ENCODE results near the gene GSG1L.

DNA sequence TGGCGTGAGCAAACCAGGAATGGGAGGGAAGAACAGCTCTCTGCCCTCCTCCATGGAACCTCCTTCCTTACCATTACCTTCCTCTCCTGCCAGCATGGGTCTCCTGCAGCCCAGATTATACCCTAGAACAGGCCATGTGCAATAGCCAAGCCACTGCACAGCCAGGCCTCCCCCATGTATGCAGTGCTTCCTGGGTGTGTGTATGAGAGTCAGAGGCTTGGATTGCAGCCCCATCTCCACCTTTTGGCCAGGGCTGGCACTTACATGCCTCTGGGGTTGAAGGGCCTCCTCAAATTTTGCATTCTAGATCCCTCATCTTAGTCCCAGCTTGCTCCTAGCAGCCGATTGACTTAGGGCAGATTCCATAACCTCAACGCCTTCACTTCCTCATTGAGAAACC lies 133.7 kb downstream of the GSG1L start:
- TF ChIP-seq, protein P1, sequence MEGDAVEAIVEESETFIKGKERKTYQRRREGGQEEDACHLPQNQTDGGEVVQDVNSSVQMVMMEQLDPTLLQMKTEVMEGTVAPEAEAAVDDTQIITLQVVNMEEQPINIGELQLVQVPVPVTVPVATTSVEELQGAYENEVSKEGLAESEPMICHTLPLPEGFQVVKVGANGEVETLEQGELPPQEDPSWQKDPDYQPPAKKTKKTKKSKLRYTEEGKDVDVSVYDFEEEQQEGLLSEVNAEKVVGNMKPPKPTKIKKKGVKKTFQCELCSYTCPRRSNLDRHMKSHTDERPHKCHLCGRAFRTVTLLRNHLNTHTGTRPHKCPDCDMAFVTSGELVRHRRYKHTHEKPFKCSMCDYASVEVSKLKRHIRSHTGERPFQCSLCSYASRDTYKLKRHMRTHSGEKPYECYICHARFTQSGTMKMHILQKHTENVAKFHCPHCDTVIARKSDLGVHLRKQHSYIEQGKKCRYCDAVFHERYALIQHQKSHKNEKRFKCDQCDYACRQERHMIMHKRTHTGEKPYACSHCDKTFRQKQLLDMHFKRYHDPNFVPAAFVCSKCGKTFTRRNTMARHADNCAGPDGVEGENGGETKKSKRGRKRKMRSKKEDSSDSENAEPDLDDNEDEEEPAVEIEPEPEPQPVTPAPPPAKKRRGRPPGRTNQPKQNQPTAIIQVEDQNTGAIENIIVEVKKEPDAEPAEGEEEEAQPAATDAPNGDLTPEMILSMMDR (CRISPR knock-in tag; IDR thresholded peaks at IDR 0.05): no peak
- TF ChIP-seq, protein P2, sequence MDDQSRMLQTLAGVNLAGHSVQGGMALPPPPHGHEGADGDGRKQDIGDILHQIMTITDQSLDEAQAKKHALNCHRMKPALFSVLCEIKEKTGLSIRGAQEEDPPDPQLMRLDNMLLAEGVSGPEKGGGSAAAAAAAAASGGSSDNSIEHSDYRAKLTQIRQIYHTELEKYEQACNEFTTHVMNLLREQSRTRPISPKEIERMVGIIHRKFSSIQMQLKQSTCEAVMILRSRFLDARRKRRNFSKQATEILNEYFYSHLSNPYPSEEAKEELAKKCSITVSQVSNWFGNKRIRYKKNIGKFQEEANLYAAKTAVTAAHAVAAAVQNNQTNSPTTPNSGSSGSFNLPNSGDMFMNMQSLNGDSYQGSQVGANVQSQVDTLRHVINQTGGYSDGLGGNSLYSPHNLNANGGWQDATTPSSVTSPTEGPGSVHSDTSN (CRISPR knock-in tag; IDR thresholded peaks at IDR 0.05; ENCODE audit: borderline replicate concordance): no peak
- TF ChIP-seq BRCA1 (CRISPR knock-in tag; IDR thresholded peaks at IDR 0.05) (no peak), NR2C2 (CRISPR knock-in tag; IDR thresholded peaks at IDR 0.05; ENCODE audit: borderline replicate concordance) (no peak), GATAD2A (CRISPR knock-in tag; IDR thresholded peaks at IDR 0.05) (no peak), CHCHD3 (CRISPR knock-in tag; IDR thresholded peaks at IDR 0.05) (no peak), FOXA1 (IDR thresholded peaks at IDR 0.05) (no peak), FOXA1 (CRISPR knock-in tag; IDR thresholded peaks at IDR 0.05) (no peak), TEAD2 (CRISPR knock-in tag; IDR thresholded peaks at IDR 0.05) (no peak), KDM1A (CRISPR knock-in tag; IDR thresholded peaks at IDR 0.05) (no peak), ZNF790 (CRISPR knock-in tag; IDR thresholded peaks at IDR 0.05; ENCODE audit: borderline replicate concordance) (no peak)
- TF ChIP-seq, protein P3, sequence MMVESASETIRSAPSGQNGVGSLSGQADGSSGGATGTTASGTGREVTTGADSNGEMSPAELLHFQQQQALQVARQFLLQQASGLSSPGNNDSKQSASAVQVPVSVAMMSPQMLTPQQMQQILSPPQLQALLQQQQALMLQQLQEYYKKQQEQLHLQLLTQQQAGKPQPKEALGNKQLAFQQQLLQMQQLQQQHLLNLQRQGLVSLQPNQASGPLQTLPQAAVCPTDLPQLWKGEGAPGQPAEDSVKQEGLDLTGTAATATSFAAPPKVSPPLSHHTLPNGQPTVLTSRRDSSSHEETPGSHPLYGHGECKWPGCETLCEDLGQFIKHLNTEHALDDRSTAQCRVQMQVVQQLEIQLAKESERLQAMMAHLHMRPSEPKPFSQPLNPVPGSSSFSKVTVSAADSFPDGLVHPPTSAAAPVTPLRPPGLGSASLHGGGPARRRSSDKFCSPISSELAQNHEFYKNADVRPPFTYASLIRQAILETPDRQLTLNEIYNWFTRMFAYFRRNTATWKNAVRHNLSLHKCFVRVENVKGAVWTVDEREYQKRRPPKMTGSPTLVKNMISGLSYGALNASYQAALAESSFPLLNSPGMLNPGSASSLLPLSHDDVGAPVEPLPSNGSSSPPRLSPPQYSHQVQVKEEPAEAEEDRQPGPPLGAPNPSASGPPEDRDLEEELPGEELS (CRISPR knock-in tag; IDR thresholded peaks at IDR 0.05): no peak
- TF ChIP-seq, protein P4, sequence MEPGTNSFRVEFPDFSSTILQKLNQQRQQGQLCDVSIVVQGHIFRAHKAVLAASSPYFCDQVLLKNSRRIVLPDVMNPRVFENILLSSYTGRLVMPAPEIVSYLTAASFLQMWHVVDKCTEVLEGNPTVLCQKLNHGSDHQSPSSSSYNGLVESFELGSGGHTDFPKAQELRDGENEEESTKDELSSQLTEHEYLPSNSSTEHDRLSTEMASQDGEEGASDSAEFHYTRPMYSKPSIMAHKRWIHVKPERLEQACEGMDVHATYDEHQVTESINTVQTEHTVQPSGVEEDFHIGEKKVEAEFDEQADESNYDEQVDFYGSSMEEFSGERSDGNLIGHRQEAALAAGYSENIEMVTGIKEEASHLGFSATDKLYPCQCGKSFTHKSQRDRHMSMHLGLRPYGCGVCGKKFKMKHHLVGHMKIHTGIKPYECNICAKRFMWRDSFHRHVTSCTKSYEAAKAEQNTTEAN (CRISPR knock-in tag; conservative IDR thresholded peaks at IDR 0.05): no peak
- TF ChIP-seq, protein P5, sequence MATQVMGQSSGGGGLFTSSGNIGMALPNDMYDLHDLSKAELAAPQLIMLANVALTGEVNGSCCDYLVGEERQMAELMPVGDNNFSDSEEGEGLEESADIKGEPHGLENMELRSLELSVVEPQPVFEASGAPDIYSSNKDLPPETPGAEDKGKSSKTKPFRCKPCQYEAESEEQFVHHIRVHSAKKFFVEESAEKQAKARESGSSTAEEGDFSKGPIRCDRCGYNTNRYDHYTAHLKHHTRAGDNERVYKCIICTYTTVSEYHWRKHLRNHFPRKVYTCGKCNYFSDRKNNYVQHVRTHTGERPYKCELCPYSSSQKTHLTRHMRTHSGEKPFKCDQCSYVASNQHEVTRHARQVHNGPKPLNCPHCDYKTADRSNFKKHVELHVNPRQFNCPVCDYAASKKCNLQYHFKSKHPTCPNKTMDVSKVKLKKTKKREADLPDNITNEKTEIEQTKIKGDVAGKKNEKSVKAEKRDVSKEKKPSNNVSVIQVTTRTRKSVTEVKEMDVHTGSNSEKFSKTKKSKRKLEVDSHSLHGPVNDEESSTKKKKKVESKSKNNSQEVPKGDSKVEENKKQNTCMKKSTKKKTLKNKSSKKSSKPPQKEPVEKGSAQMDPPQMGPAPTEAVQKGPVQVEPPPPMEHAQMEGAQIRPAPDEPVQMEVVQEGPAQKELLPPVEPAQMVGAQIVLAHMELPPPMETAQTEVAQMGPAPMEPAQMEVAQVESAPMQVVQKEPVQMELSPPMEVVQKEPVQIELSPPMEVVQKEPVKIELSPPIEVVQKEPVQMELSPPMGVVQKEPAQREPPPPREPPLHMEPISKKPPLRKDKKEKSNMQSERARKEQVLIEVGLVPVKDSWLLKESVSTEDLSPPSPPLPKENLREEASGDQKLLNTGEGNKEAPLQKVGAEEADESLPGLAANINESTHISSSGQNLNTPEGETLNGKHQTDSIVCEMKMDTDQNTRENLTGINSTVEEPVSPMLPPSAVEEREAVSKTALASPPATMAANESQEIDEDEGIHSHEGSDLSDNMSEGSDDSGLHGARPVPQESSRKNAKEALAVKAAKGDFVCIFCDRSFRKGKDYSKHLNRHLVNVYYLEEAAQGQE (IDR thresholded peaks at IDR 0.05; ENCODE audit: borderline replicate concordance in 1 of 2, low read depth in 1 of 2, low read length in 2 of 2): no peak

All from HepG2 (cell line).